Brain microvascular endothelial cell (primary cell): Measurements from ENCODE around the gene TBPL2.
A peak's percentile ranks its signal among the peaks of the same experiment; 100 is the strongest.
"Not testable (repeated sequence)": the region's sequence is repeated elsewhere in the genome, so short reads cannot be mapped to it uniquely, and the experiment has no call there.

ENCODE experiments used
- DNase-seq: peaks from one replicate; pipeline ENCODE4 v3.0.0-alpha.2; 2020
- H3K27ac ChIP-seq: fragments of 250-450 bp; sonication (Bioruptor Pico); 2 replicates; pipeline ENCODE4 v1.5.1; 2020; ENCODE audit warnings: mild to moderate bottlenecking, moderate library complexity
- H3K27me3 ChIP-seq: fragments of 250-450 bp; sonication (Bioruptor Pico); replicated peaks from 2 replicates; pipeline ENCODE4 v1.5.1; 2020; ENCODE audit warnings: mild to moderate bottlenecking
- H3K36me3 ChIP-seq: fragments of 250-450 bp; sonication (Bioruptor Pico); replicated peaks from 2 replicates; pipeline ENCODE4 v1.5.1; 2020; ENCODE audit warnings: mild to moderate bottlenecking
- H3K4me3 ChIP-seq: 2 replicates; pipeline ENCODE4 v1.5.1; 2011; ENCODE audit warnings: low read depth, mild to moderate bottlenecking, control low read depth, low read length, moderate library complexity
- CTCF ChIP-seq: IDR thresholded peaks from 2 replicates; pipeline ENCODE4 v1.5.1; 2011; ENCODE audit warnings: low read depth, mild to moderate bottlenecking, moderate library complexity, low read length, control low read depth, inconsistent platforms; ENCODE audit errors: missing control alignments
- in situ Hi-C: cut with HindIII; loops from 2 replicates; pipeline ENCODE4 v1.10.0; 2017; ENCODE audit warnings: low sequenced_read_pairs, low pct_ligation_motif_present

Gene TBPL2

GRCh38 chr14:55473786-55474185 lies 33.4 kb upstream of the TBPL2 start:
- Histone ChIP-seq H3K4me3 (no peak overlapping the region), H3K36me3 (no peaks in the 10 kb centered on the region), H3K27ac (no peak overlapping the region), H3K27me3 (no peaks in the 10 kb centered on the region)
- in situ Hi-C loops: no loop called here
- no peak for DNase-seq
- TF ChIP-seq CTCF: no peak

- Histone ChIP-seq H3K27me3 (no peaks in the 10 kb centered on the region), H3K27ac (no peak overlapping the region), H3K36me3 (no peaks in the 10 kb centered on the region), H3K4me3 (no peak overlapping the region)
- DNase-seq: no peak
- no peak for TF ChIP-seq CTCF
- in situ Hi-C loops: no loop called here
These were observed 29.6 kb upstream of the TBPL2 start for GRCh38 chr14:55470025-55470424.

- in situ Hi-C loops: no loop called here
- H3K27me3 ChIP-seq: no peaks in the 10 kb centered on the region
- H3K4me3 ChIP-seq: no peak overlapping the region
- no peak overlapping the region for H3K27ac ChIP-seq
- H3K36me3 ChIP-seq: no peaks in the 10 kb centered on the region
- DNase-seq: no peak
- TF ChIP-seq CTCF: no peak
These were observed 26.9 kb upstream of the TBPL2 start for GRCh38 chr14:55467307-55467706.

- Histone ChIP-seq H3K4me3 (no peak overlapping the region), H3K27ac (no peak overlapping the region), H3K36me3 (no peaks in the 10 kb centered on the region), H3K27me3 (no peaks in the 10 kb centered on the region)
- TF ChIP-seq CTCF: no peak
- DNase-seq: peak; percentile 14
- in situ Hi-C loops: no loop called here
These were observed 18.5 kb upstream of the TBPL2 start for GRCh38 chr14:55458800-55459515.

GRCh38 chr14:55457496-55457895 lies 17.1 kb upstream of the TBPL2 start:
- DNase-seq: no peak
- no peak for TF ChIP-seq CTCF
- H3K27me3 ChIP-seq: no peaks in the 10 kb centered on the region

GRCh38 chr14:55456411-55456810 lies 16.0 kb upstream of the TBPL2 start:
- H3K27ac ChIP-seq, H3K36me3 ChIP-seq, H3K27me3 ChIP-seq, H3K4me3 ChIP-seq, in situ Hi-C loops, DNase-seq: not testable (repeated sequence)

More at GRCh38 chr14:55457496-55457895, 17.1 kb upstream of the TBPL2 start:
- in situ Hi-C loops: no loop called here
- no peaks in the 10 kb centered on the region for H3K36me3 ChIP-seq
- H3K4me3 ChIP-seq: no peak overlapping the region
- no peak overlapping the region for H3K27ac ChIP-seq
